Panc1 (cell line): ENCODE measurements around the gene VPS4B. TPM values are rescaled to one million over a fixed set of nuclear protein-coding genes. Genes with fewer than 3 reads are reported as not detected.

Experiments used
- ATAC-seq: fragments of 200-7000 bp; cut with Tn5 transposase; 2 replicates; pipeline ENCODE4 v1.9.1; 2020; ENCODE audit warnings: mild to moderate bottlenecking, moderate library complexity
- BruUV-seq: library from RNA; stranded (reverse); fragments of 400-500 nt; replicated peaks from 2 replicates; lab custom pipeline; 2021; lab: Mats Ljungman, UMichigan
- CTCF ChIA-PET: fragments of 300-600 bp; sonication (Branson Sonifier 250); formaldehyde crosslinking; loops from one replicate; lab custom pipeline; 2022; ENCODE audit warnings: antibody characterized with exemption; lab: Charles Lee
- POLR2A ChIA-PET: fragments of 300-600 bp; sonication (Branson Sonifier 250); formaldehyde crosslinking; loops from one replicate; lab custom pipeline; 2022; ENCODE audit warnings: antibody characterized with exemption; lab: Charles Lee
- DNase-seq: peaks from one replicate; pipeline ENCODE4 v3.0.0-alpha.2; 2010; ENCODE audit warnings: low read depth, low spot score
- H3K27ac ChIP-seq: 2 replicates; pipeline ENCODE4 v1.5.1; 2011; ENCODE audit warnings: mild to moderate bottlenecking, low read length, inconsistent platforms
- H3K27me3 ChIP-seq: fragments of 200-500 bp; sonication (Bioruptor generic); 2 replicates; pipeline ENCODE4 v1.6.0; 2014; ENCODE audit warnings: low read length, inconsistent platforms; ENCODE audit not compliant: control insufficient read depth, insufficient read depth
- H3K36me3 ChIP-seq: fragments of 200-500 bp; sonication (Bioruptor generic); 2 replicates; pipeline ENCODE4 v1.5.1; 2014; ENCODE audit warnings: inconsistent platforms, mild to moderate bottlenecking, low read length, moderate library complexity; ENCODE audit not compliant: control insufficient read depth, insufficient read depth
- H3K4me1 ChIP-seq: 2 replicates; pipeline ENCODE4 v1.5.1; 2011; ENCODE audit warnings: inconsistent platforms, mild to moderate bottlenecking, low read length, moderate library complexity; ENCODE audit not compliant: control insufficient read depth, insufficient read depth
- H3K4me3 ChIP-seq, 2 experiments: 2 replicates each; pipeline ENCODE4 v1.5.1; 2011 to 2012; ENCODE audit warnings: low read depth in 2 of 2, low read length in 2 of 2, mild to moderate bottlenecking in 2 of 2, inconsistent platforms in 1 of 2, moderate library complexity in 1 of 2
- H3K9me3 ChIP-seq: fragments of 200-500 bp; sonication (Bioruptor generic); 2 replicates; pipeline ENCODE4 v1.5.1; 2014; ENCODE audit warnings: low read depth, mild to moderate bottlenecking, inconsistent platforms, low read length, moderate library complexity; ENCODE audit not compliant: control insufficient read depth, insufficient read depth
- POLR2AphosphoS5 ChIP-seq: IDR thresholded peaks from 2 replicates; pipeline ENCODE4 v1.6.1; 2012; ENCODE audit warnings: mild to moderate bottlenecking, low read depth, low read length, moderate library complexity
- SIN3A ChIP-seq: IDR thresholded peaks from 2 replicates; pipeline ENCODE4 v1.6.1; 2012; ENCODE audit warnings: low read depth, mild to moderate bottlenecking, low read length, moderate library complexity, borderline replicate concordance; ENCODE audit not compliant: insufficient read depth
- TCF7L2 ChIP-seq: IDR thresholded peaks from 2 replicates; pipeline ENCODE4 v1.6.1; 2011; ENCODE audit warnings: mild to moderate bottlenecking, low read depth, low read length, inconsistent platforms
- in situ Hi-C: cut with HindIII; loops from 2 replicates; pipeline ENCODE4 v1.10.0; 2016; ENCODE audit warnings: low sequenced_read_pairs, low pct_unique_long_range_greater_than_20kb
- intact Hi-C: fragments of 100-400 bp; cut with micrococcal nuclease; formaldehyde crosslinking; loops from one replicate; pipeline ENCODE4 v1.10.0; 2022; ENCODE audit not compliant: unreplicated experiment
- total RNA-seq: library from RNA; stranded (reverse); gene quantifications from one replicate; pipeline ENCODE4 v1.2.1, GENCODE V29; 2021; ENCODE audit not compliant: unreplicated experiment
- TF ChIP-seq, protein P1 (sequence below): fragments of 450-650 bp; IDR thresholded peaks from 2 replicates; pipeline ENCODE4 v1.5.1; 2017; ENCODE audit warnings: mild to moderate bottlenecking
- TF ChIP-seq, protein P2 (sequence below), 2 experiments: IDR thresholded peaks; 2 replicates each; pipeline ENCODE4 v1.6.1; 2011 to 2012; ENCODE audit warnings: low read depth in 2 of 2, control low read depth in 1 of 2, low read length in 1 of 2, mild to moderate bottlenecking in 1 of 2, moderate library complexity in 1 of 2; ENCODE audit not compliant: insufficient read depth in 1 of 2

VPS4B gene
- total RNA-seq, 1 experiment from 2014 or later = 44.5 TPM

DNA sequence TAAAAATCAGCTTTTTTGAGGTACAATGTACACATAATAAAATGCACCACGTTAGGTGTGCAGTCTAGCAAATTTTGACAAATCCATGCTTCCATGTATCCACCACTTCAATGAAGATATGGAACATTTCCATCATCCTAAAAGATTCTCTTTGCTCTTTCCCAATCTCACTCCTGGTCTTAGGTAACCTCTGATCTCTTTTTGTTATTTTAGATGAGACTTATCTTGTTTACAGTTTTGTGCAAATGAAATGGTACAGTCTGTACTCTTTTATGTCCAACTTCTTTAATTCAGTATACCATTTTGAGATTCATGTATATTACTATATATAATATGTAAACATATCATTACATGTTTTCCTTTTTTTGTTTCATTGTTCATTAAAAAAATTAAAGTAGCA lies 38.1 kb upstream of the VPS4B start:
- TF ChIP-seq SIN3A (no peak), POLR2AphosphoS5 (no peak), TCF7L2 (no peak)
- TF ChIP-seq, protein P1, sequence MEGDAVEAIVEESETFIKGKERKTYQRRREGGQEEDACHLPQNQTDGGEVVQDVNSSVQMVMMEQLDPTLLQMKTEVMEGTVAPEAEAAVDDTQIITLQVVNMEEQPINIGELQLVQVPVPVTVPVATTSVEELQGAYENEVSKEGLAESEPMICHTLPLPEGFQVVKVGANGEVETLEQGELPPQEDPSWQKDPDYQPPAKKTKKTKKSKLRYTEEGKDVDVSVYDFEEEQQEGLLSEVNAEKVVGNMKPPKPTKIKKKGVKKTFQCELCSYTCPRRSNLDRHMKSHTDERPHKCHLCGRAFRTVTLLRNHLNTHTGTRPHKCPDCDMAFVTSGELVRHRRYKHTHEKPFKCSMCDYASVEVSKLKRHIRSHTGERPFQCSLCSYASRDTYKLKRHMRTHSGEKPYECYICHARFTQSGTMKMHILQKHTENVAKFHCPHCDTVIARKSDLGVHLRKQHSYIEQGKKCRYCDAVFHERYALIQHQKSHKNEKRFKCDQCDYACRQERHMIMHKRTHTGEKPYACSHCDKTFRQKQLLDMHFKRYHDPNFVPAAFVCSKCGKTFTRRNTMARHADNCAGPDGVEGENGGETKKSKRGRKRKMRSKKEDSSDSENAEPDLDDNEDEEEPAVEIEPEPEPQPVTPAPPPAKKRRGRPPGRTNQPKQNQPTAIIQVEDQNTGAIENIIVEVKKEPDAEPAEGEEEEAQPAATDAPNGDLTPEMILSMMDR = no peak
- TF ChIP-seq, protein P2, sequence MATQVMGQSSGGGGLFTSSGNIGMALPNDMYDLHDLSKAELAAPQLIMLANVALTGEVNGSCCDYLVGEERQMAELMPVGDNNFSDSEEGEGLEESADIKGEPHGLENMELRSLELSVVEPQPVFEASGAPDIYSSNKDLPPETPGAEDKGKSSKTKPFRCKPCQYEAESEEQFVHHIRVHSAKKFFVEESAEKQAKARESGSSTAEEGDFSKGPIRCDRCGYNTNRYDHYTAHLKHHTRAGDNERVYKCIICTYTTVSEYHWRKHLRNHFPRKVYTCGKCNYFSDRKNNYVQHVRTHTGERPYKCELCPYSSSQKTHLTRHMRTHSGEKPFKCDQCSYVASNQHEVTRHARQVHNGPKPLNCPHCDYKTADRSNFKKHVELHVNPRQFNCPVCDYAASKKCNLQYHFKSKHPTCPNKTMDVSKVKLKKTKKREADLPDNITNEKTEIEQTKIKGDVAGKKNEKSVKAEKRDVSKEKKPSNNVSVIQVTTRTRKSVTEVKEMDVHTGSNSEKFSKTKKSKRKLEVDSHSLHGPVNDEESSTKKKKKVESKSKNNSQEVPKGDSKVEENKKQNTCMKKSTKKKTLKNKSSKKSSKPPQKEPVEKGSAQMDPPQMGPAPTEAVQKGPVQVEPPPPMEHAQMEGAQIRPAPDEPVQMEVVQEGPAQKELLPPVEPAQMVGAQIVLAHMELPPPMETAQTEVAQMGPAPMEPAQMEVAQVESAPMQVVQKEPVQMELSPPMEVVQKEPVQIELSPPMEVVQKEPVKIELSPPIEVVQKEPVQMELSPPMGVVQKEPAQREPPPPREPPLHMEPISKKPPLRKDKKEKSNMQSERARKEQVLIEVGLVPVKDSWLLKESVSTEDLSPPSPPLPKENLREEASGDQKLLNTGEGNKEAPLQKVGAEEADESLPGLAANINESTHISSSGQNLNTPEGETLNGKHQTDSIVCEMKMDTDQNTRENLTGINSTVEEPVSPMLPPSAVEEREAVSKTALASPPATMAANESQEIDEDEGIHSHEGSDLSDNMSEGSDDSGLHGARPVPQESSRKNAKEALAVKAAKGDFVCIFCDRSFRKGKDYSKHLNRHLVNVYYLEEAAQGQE (IDR thresholded peaks at IDR 0.05; ENCODE audit: insufficient read depth in 1 of 2, low read depth in 2 of 2, low read length in 1 of 2) = no peak
- ChIA-PET CTCF (no interaction called here), POLR2A (no interaction called here)
- intact Hi-C loops = no loop called here
- in situ Hi-C loops = no loop called here
- Histone ChIP-seq H3K4me3 (no peak overlapping the region), H3K4me1 (no peaks in the 10 kb centered on the region), H3K27ac (no peak overlapping the region), H3K36me3 (no peaks in the 10 kb centered on the region), H3K27me3 (no peaks in the 10 kb centered on the region; the same call in 1 of the 2 replicates), H3K9me3 (no peaks in the 10 kb centered on the region)
- DNase-seq (no peak), ATAC-seq (no peak)
- no TSS peak for BruUV-seq

DNA sequence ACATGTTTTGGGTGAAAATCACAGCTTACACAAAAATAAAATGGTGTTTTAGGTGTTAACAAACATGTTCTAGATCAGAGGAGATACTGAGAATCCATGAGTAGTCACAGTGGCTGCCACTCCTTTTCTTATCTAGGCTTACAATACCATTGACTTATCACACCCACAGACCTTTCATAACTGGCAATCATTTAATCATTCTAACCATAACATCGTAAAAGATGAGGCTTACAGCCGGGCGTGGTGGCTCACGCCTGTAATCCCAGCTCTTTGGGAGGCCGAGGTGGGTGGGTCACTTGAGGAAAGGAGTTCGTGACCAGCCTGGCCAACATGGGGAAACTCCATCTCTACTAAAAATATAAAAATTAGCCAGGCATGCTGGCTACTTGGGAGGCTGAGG lies 35.7 kb upstream of the VPS4B start:
- H3K4me1 ChIP-seq = no peaks in the 10 kb centered on the region

More for the DNA sequence above, 35.7 kb upstream of the VPS4B start:
- ChIA-PET POLR2A (no interaction called here), CTCF (no interaction called here)
- no peaks in the 10 kb centered on the region for H3K36me3 ChIP-seq
- H3K4me3 ChIP-seq = no peak overlapping the region
- H3K27ac ChIP-seq = no peak overlapping the region
- TF ChIP-seq, protein P1 = no peak
- TF ChIP-seq, protein P2 (IDR thresholded peaks at IDR 0.05; ENCODE audit: insufficient read depth in 1 of 2, low read depth in 2 of 2, low read length in 1 of 2) = no peak
- no peak for TF ChIP-seq POLR2AphosphoS5
- DNase-seq (no peak), ATAC-seq (no peak)
- intact Hi-C loops = no loop called here
- no peaks in the 10 kb centered on the region for H3K9me3 ChIP-seq
- no TSS peak for BruUV-seq
- H3K27me3 ChIP-seq = no peaks in the 10 kb centered on the region; the same call in 1 of the 2 replicates
- in situ Hi-C loops = no loop called here
